Measurements from ENCODE around the gene MOB4.

GRCh38 chr2:197513915-197514314 is 2.0 kb upstream of the MOB4 start:
- no peak for TF ChIP-seq EZH2 (IDR thresholded peaks at IDR 0.05; ENCODE audit: borderline replicate concordance, insufficient read depth, low read length, poor library complexity, severe bottlenecking)
- TF ChIP-seq CTCF (IDR thresholded peaks at IDR 0.05; ENCODE audit: poor library complexity, severe bottlenecking) = no peak
- no peak for TF ChIP-seq MXI1 (conservative IDR thresholded peaks at IDR 0.05; ENCODE audit: poor library complexity, severe bottlenecking)
- no peak for TF ChIP-seq REST (IDR thresholded peaks at IDR 0.05; ENCODE audit: borderline replicate concordance)
- TF ChIP-seq RAD21 (conservative IDR thresholded peaks at IDR 0.05) = no peak
- TF ChIP-seq EP300 (conservative IDR thresholded peaks at IDR 0.05; ENCODE audit: poor library complexity, severe bottlenecking) = no peak
